Suprapubic skin (tissue), 4 donors: ENCODE results near the gene ITPR2. TPM values are rescaled to one million over a fixed set of nuclear protein-coding genes. Genes with fewer than 3 reads are reported as not detected.

ENCODE experiments used
- DNase-seq, 2 donors: peaks; one replicate each; pipeline ENCODE4 v3.0.0-alpha.2; 2019; ENCODE audit warnings: low spot score in 2 of 2
- H3K27ac ChIP-seq: fragments of 200-600 bp; sonication (generic); one replicate; pipeline ENCODE4 v1.5.1; 2019
- H3K27me3 ChIP-seq: fragments of 200-600 bp; sonication (generic); one replicate; pipeline ENCODE4 v1.5.1; 2019
- H3K36me3 ChIP-seq: fragments of 200-600 bp; sonication (generic); one replicate; pipeline ENCODE4 v1.5.1; 2019
- H3K4me1 ChIP-seq: fragments of 200-600 bp; sonication (generic); one replicate; pipeline ENCODE4 v1.5.1; 2019
- H3K4me3 ChIP-seq: fragments of 200-600 bp; sonication (generic); one replicate; pipeline ENCODE4 v1.5.1; 2019; ENCODE audit warnings: mild to moderate bottlenecking
- H3K9me3 ChIP-seq: fragments of 200-600 bp; sonication (generic); one replicate; pipeline ENCODE4 v1.5.1; 2019
- EP300 ChIP-seq: sonication (generic); formaldehyde crosslinking; IDR thresholded peaks from one replicate; pipeline ENCODE4 v1.6.1; 2017; ENCODE audit warnings: antibody characterized with exemption
- POLR2A ChIP-seq, 2 donors: fragments of 450-650 bp; IDR thresholded peaks; one replicate each; pipeline ENCODE4 v1.6.1; 2017; ENCODE audit warnings: antibody characterized with exemption in 2 of 2, mild to moderate bottlenecking in 2 of 2, moderate library complexity in 2 of 2
- POLR2AphosphoS5 ChIP-seq, 3 donors: sonication (generic); formaldehyde crosslinking; IDR thresholded peaks; one replicate each; pipeline ENCODE4 v1.6.1; 2017; ENCODE audit warnings: antibody characterized with exemption in 3 of 3
- WGBS: methylation state at CpG from one replicate; pipeline ENCODE4 v1.1.5; 2018; 5-methylcytosine and 5-hydroxymethylcytosine counted together
- total RNA-seq, 4 donors: library from RNA; depleted of rRNA; stranded (reverse); fragments of >200 nt; gene quantifications; one replicate each; pipeline ENCODE4 v1.1.0, GENCODE V29; 2016
- TF ChIP-seq, protein P1 (sequence below), 2 donors: fragments of 200-600 bp in 1 of 2; fragments of 450-650 bp in 1 of 2; sonication (generic) in 1 of 2; IDR thresholded peaks; one replicate each; pipeline ENCODE4 v1.5.1; 2016 to 2019; ENCODE audit warnings: antibody characterized with exemption in 2 of 2, mild to moderate bottlenecking in 1 of 2, moderate library complexity in 1 of 2

ITPR2 gene
- total RNA-seq, 4 donors from 2014 or later = 59.6 to 159 (median 72.1) TPM

DNA sequence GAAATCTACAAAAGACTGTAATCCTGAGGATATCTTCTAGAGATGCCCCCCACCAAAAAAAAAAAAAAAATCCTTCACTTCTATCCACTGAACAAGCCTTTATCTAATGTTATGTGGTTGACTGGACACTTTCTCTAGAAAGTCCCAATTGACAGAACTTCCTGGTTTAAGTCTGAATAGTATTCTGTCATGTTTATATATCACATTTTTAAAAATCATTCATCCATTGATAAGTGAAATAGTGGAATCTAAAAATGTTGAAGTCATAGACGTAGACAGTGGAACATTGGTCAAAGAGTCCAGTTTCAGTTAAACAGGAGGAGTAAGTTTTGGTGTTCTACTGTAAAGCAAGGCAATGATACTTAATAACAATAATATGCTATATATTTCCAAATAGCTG lies 340.6 kb downstream of the ITPR2 start:
- DNase-seq = no peak
- 91% methylated on average over 1 of the region's 1 CpG for WGBS
- H3K9me3 ChIP-seq = no peaks in the 10 kb centered on the region
- no peak for TF ChIP-seq POLR2A (IDR thresholded peaks at IDR 0.05)
- TF ChIP-seq, protein P1, sequence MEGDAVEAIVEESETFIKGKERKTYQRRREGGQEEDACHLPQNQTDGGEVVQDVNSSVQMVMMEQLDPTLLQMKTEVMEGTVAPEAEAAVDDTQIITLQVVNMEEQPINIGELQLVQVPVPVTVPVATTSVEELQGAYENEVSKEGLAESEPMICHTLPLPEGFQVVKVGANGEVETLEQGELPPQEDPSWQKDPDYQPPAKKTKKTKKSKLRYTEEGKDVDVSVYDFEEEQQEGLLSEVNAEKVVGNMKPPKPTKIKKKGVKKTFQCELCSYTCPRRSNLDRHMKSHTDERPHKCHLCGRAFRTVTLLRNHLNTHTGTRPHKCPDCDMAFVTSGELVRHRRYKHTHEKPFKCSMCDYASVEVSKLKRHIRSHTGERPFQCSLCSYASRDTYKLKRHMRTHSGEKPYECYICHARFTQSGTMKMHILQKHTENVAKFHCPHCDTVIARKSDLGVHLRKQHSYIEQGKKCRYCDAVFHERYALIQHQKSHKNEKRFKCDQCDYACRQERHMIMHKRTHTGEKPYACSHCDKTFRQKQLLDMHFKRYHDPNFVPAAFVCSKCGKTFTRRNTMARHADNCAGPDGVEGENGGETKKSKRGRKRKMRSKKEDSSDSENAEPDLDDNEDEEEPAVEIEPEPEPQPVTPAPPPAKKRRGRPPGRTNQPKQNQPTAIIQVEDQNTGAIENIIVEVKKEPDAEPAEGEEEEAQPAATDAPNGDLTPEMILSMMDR (IDR thresholded peaks at IDR 0.05) = no peak
- no peak for TF ChIP-seq EP300
- no peak for TF ChIP-seq POLR2AphosphoS5 (IDR thresholded peaks at IDR 0.05)
- no peaks in the 10 kb centered on the region for H3K27me3 ChIP-seq
- no peak overlapping the region for H3K4me3 ChIP-seq
- H3K27ac ChIP-seq = no peak overlapping the region
- peaks cover 9% of the 10 kb centered on the region for H3K36me3 ChIP-seq
- H3K4me1 ChIP-seq = no peaks in the 10 kb centered on the region

DNA sequence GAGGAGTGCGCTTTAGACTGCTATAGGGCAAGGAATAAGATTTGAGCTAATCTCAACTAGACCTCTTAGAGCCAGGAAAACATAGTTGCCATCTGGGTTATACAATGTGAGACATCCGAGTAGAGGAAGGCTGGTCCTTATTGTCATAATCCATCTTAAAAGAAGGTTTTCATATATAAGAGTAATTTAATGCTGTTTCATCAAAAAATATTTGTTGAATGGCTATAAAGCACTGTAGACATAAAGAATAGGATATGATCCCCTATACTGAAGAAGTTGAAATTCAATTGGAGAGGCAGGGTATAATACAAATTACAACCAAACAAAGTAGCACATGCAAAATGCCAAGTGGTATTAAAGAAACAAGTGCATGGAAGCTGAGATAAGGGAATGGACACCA lies 343.1 kb downstream of the ITPR2 start:
- Histone ChIP-seq H3K36me3 (peaks cover 14% of the 10 kb centered on the region), H3K27ac (no peak overlapping the region), H3K4me3 (no peak overlapping the region), H3K9me3 (no peaks in the 10 kb centered on the region), H3K27me3 (no peaks in the 10 kb centered on the region), H3K4me1 (no peaks in the 10 kb centered on the region)
- 89% methylated on average over 2 of the region's 2 CpGs for whole genome bisulfite sequencing
- TF ChIP-seq POLR2A (IDR thresholded peaks at IDR 0.05) (no peak), EP300 (no peak), POLR2AphosphoS5 (IDR thresholded peaks at IDR 0.05) (no peak)
- TF ChIP-seq, protein P1 (IDR thresholded peaks at IDR 0.05) = no peak
- DNase-seq = no peak

DNA sequence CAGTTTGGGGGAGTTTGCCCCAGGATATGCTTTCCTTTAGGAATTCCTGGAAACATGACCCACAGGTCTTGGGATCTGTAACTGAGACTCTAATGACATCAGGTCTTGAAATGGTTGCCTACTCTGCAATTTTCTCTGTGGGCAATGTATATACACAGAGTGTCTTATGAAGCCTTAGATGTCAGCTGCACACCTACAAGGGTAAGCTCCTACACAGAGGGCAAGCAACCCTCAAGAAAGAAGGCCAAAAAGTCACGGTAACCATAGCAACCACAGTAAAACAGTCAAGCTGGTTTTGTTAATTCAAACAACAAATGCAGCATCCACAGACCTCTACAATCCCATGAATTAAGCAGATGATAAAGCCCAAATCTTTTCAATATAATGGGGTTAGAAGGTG lies 344.6 kb downstream of the ITPR2 start:
- TF ChIP-seq POLR2AphosphoS5 (IDR thresholded peaks at IDR 0.05) = no peak
- TF ChIP-seq, protein P1 (IDR thresholded peaks at IDR 0.05) = no peak
- 96% methylated on average over 1 of the region's 1 CpG for WGBS

DNA sequence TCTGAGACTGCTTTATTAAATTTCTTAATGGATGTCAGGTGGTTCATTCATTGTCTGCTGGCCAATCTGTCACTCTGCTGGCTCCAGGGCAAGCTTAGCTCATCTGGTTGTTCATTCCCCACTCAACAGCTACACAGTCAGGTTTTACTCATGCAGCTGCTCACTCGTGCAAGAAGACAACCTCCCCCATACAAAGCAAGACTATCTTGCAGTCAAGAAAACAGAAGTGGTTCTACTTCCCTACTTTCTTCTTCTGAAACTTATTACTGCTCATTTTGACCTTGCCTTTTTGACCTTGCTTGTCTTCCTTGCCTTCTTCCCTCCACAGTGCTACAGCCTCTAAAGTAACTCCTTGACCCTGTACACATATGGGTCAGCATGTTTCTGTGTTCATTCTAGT lies 359.7 kb downstream of the ITPR2 start:
- peaks cover 38% of the 10 kb centered on the region for H3K36me3 ChIP-seq
- no peak overlapping the region for H3K4me3 ChIP-seq
- H3K27me3 ChIP-seq = no peaks in the 10 kb centered on the region
- TF ChIP-seq, protein P1 (IDR thresholded peaks at IDR 0.05) = no peak
- TF ChIP-seq POLR2A (IDR thresholded peaks at IDR 0.05) (no peak), EP300 (no peak), POLR2AphosphoS5 (IDR thresholded peaks at IDR 0.05) (no peak)
- H3K4me1 ChIP-seq = no peaks in the 10 kb centered on the region
- H3K27ac ChIP-seq = no peak overlapping the region
- no peak for DNase-seq
- H3K9me3 ChIP-seq = no peaks in the 10 kb centered on the region
- WGBS = 68% methylated on average over 1 of the region's 1 CpG

More for the DNA sequence above, 344.6 kb downstream of the ITPR2 start:
- Histone ChIP-seq H3K4me3 (no peak overlapping the region), H3K36me3 (peaks cover 19% of the 10 kb centered on the region), H3K27me3 (no peaks in the 10 kb centered on the region), H3K4me1 (no peaks in the 10 kb centered on the region), H3K27ac (no peak overlapping the region), H3K9me3 (no peaks in the 10 kb centered on the region)
- DNase-seq = no peak

DNA sequence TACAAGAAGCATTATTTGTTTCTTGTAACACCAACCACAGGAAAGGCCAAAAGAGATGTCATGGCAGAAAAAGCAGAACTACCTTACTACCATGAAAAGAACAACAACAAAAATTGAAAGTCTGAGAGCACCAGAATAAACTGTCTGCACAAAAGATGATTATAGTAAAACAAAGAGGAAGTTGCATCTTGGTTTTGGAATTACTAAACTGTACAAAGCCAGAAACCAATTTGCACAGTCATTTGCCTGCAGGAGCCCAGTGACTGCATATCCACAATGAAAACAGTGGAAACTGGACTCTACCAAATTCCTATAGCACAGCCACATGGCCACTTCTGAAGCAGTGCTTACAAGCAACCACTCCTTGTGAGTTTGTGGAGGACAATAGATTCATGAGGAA lies 361.4 kb downstream of the ITPR2 start:
- TF ChIP-seq, protein P1 (IDR thresholded peaks at IDR 0.05) = no peak
- TF ChIP-seq EP300 = no peak
- TF ChIP-seq POLR2A (IDR thresholded peaks at IDR 0.05) = no peak
- TF ChIP-seq POLR2AphosphoS5 (IDR thresholded peaks at IDR 0.05) = no peak
- no peak for DNase-seq
- H3K27me3 ChIP-seq = no peaks in the 10 kb centered on the region
- no peaks in the 10 kb centered on the region for H3K9me3 ChIP-seq
- H3K4me3 ChIP-seq = no peak overlapping the region
- H3K4me1 ChIP-seq = no peaks in the 10 kb centered on the region
- H3K27ac ChIP-seq = no peak overlapping the region
- H3K36me3 ChIP-seq = peaks cover 34% of the 10 kb centered on the region
